NCI-H187 (cell line): ENCODE measurements around the gene OR5H2.

Source experiments
- DNase-seq, 2 experiments: peaks; one replicate each; lab custom pipeline; 2025; lab: John Stamatoyannopoulos, UW

Gene OR5H2

GRCh38 chr3:98331329-98331728 lies 49.0 kb downstream of the OR5H2 start:
- no peak for DNase-seq
